ENCODE measurements around the gene PDZRN4.
"Not testable (repeated sequence)": the region's sequence is repeated elsewhere in the genome, so short reads cannot be mapped to it uniquely, and the experiment has no call there.

The PDZRN4 gene

DNA sequence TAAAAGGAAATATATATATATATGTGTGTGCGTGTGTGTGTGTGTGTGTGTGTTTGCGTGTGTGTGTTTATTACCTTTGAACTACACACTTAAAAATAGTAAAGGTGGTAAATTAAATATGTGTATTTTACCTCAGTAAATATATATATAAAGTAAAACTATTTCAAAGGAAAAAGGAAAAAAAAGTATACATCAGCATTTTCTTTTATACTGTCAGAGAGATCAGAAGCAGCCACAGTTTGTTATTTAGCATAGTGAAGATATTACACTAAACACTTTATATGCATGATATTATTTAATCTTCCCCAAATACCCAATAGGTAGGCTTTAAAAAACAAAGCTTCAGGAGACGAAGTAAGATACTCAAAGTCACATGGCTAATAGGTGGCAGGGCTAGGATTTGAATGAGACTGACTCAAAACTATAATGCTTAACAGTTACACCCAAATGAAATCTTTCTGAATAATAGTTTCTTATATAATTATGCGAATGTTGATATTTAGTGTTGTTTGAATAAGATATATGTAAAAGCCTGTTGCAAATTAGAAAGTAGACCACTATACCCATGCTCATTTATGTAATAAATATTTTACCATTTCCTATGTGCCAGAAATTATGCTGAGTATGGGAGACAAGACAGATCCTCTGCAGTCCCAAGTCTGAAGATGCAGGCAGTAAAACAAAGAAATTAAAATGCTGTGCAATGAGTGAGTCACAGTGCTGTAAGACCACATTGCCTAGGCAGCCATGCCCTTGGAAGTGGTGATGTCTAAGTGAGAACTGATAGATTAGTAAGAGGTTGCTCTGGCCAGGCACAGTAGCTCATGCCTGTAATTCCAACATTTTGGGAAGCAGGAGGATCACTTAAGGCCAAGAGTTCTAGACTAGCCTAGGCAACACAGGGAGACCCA lies 66.1 kb downstream of the PDZRN4 start:
- TF ChIP-seq, protein P1, sequence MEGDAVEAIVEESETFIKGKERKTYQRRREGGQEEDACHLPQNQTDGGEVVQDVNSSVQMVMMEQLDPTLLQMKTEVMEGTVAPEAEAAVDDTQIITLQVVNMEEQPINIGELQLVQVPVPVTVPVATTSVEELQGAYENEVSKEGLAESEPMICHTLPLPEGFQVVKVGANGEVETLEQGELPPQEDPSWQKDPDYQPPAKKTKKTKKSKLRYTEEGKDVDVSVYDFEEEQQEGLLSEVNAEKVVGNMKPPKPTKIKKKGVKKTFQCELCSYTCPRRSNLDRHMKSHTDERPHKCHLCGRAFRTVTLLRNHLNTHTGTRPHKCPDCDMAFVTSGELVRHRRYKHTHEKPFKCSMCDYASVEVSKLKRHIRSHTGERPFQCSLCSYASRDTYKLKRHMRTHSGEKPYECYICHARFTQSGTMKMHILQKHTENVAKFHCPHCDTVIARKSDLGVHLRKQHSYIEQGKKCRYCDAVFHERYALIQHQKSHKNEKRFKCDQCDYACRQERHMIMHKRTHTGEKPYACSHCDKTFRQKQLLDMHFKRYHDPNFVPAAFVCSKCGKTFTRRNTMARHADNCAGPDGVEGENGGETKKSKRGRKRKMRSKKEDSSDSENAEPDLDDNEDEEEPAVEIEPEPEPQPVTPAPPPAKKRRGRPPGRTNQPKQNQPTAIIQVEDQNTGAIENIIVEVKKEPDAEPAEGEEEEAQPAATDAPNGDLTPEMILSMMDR (IDR thresholded peaks at IDR 0.05), result no peak
- Histone ChIP-seq H3K4me3 (no peak overlapping the region), H3K27ac (no peak overlapping the region)
- DNase-seq (ENCODE audit: low spot score), result no peak

DNA sequence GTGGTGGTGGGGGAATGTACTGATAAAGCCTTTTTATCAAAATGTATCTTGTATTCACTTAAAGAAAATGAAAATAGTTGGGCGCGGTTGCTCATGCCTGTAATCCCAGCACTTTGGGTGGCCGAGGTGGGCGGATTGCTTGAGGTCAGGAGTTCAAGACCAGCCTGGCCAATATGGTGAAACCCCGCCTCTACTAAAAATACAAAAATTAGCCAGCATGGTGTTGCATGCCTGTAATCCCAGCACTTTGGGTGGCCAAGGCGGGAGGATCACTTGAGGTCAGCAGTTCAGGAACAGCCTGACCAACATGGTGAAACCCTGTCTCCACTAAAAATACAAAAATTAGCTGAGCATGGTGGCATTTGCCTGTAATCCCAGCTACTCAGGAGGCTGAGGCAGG lies 75.1 kb downstream of the PDZRN4 start:
- not testable (repeated sequence) for H3K4me3 ChIP-seq; DNase-seq (ENCODE audit: low spot score); H3K27ac ChIP-seq

DNA sequence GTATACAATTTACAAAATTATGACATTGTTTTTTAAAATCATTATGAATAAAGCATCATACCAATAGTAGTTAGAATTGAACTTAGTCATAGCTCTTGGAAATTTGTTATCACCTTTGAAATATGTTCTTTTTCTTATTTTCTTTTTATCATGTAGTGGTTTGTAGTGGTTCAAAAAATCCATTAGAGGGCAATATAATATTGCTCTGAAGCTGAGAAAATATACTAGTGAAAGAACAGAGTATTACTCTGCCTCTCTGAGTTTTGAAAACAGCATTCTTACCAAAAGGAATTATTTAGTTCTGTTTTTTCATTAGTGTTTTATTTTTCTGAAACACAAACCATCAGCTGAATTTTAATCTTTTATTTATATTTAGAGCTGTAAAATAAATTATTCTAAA lies 76.2 kb downstream of the PDZRN4 start:
- H3K27ac ChIP-seq, result no peak overlapping the region
- TF ChIP-seq, protein P1 (IDR thresholded peaks at IDR 0.05), result no peak
- H3K4me3 ChIP-seq, result no peak overlapping the region
- no peak for DNase-seq (ENCODE audit: low spot score)

- DNase-seq (ENCODE audit: low spot score), result no peak
- Histone ChIP-seq H3K4me3 (no peak overlapping the region), H3K27ac (no peak overlapping the region)
- TF ChIP-seq, protein P1 (IDR thresholded peaks at IDR 0.05), result no peak
Observed at GRCh38 chr12:41269056-41269455, 80.9 kb downstream of the PDZRN4 start.

DNA sequence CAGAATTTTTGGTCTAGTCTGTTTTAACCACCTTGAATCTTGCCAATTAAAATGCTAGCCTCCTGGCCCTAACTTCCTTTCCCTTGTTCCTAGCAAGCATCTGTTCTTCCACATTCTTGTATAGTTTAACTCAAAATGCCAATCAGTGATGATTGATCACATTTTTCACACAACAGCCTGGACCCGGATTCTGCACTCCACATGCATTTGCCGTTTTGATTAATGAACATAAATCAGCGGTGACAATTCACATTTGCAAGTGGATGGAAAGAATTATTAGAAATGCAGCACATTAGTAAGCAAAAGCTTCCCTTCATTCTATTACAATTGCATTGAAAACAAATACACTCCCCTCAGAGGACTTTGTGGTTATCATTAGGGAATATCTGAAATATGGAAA lies 83.4 kb downstream of the PDZRN4 start:
- TF ChIP-seq, protein P1 (IDR thresholded peaks at IDR 0.05), result no peak
- DNase-seq (ENCODE audit: low spot score), result no peak
- no peak overlapping the region for H3K4me3 ChIP-seq
- no peak overlapping the region for H3K27ac ChIP-seq

DNA sequence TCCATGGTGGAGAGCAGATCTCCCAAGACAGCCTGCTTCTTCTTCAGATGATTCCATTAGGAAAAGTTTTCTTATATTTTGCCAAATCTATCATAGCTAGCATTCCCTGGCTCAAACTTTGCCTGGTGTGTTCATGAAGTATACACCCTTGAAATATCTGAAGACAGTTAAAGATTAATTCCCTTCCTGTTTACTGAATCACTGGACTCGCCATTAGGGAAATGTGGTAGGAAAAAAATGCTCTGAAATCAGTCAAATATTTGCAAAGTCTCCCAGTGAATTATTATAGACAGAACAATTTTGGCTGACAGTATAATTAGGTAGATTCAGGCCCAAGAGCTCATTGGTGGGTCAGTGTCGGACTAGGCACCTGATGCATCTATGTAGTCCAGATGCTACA lies 86.5 kb downstream of the PDZRN4 start:
- no peak overlapping the region for H3K4me3 ChIP-seq
- no peak for DNase-seq (ENCODE audit: low spot score)
- TF ChIP-seq, protein P1 (IDR thresholded peaks at IDR 0.05), result no peak
- peak overlapping the region in 1 of 2 donors; percentile 19 for H3K27ac ChIP-seq

- DNase-seq (ENCODE audit: low spot score), result no peak
- TF ChIP-seq, protein P1 (IDR thresholded peaks at IDR 0.05), result peak; percentile 24
- Histone ChIP-seq H3K27ac (no peak overlapping the region), H3K4me3 (no peak overlapping the region)
Observed at GRCh38 chr12:41277100-41277945, 89.2 kb downstream of the PDZRN4 start.

Data from coronary artery (tissue), 2 donors.